ENCODE measurements around the gene NDUFB11. TPM values are rescaled to one million over a fixed set of nuclear protein-coding genes. Genes with fewer than 3 reads are reported as not detected.
"Not testable (repeated sequence)": the region's sequence is repeated elsewhere in the genome, so short reads cannot be mapped to it uniquely, and the experiment has no call there.

NDUFB11 gene
- total and polyA plus RNA-seq, 8 donors = 33.7 to 51.4 (median 45.8) TPM

GRCh38 chrX:47133493-47133892 lies 11.0 kb downstream of the NDUFB11 start:
- intact Hi-C loops (cut with DNase I) = no loop called here
- 58 to 74% methylated on average over 4 of the region's 5 CpGs for WGBS, 2 donors
- H3K27ac ChIP-seq = no peak overlapping the region
- H3K9me3 ChIP-seq = no peaks in the 10 kb centered on the region
- FAIRE-seq (no peak), ATAC-seq (no peak), DNase-seq (no peak)
- H3K27me3 ChIP-seq = peaks cover 0 to 10% (median 0%) of the 10 kb centered on the region in 4 donors
- no peaks in the 10 kb centered on the region for H3K36me3 ChIP-seq
- no peak overlapping the region for H3K4me3 ChIP-seq
- no peak for TF ChIP-seq CTCF (IDR thresholded peaks at IDR 0.05)
- H3K4me1 ChIP-seq = no peaks in the 10 kb centered on the region

- Histone ChIP-seq H3K27me3 (peaks cover 0 to 11% (median 0%) of the 10 kb centered on the region in 4 donors), H3K27ac (peak overlapping the region in 1 of 4 donors; percentile 73), H3K4me3 (peak overlapping the region in 3 of 4 donors; percentile 9 to 50 (median 34)), H3K4me1 (no peaks in the 10 kb centered on the region), H3K9me3 (no peaks in the 10 kb centered on the region), H3K36me3 (no peaks in the 10 kb centered on the region)
- 12 to 34% methylated on average over 11 of the region's 11 CpGs for WGBS, 2 donors
- FAIRE-seq = no peak
- TF ChIP-seq CTCF (IDR thresholded peaks at IDR 0.05) = no peak
- no peak for DNase-seq
- intact Hi-C loops (cut with DNase I) = no loop called here
- ATAC-seq = no peak
Measured at GRCh38 chrX:47129899-47130358, 14.6 kb downstream of the NDUFB11 start.

GRCh38 chrX:47129157-47129898 lies 15.2 kb downstream of the NDUFB11 start:
- peak overlapping the region; percentile 9 to 50 (median 31) for H3K4me3 ChIP-seq
- no peaks in the 10 kb centered on the region for H3K36me3 ChIP-seq
- peak; percentile 97 to 99 (median 98) for ATAC-seq
- no peak for TF ChIP-seq CTCF (IDR thresholded peaks at IDR 0.05)
- peak; percentile 91 for FAIRE-seq
- H3K9me3 ChIP-seq = no peaks in the 10 kb centered on the region
- whole genome bisulfite sequencing, 2 donors = 0 to 30% methylated on average over 31 of the region's 31 CpGs
- peak; percentile 84 to 95 (median 89) for DNase-seq
- H3K4me1 ChIP-seq = no peaks in the 10 kb centered on the region
- intact Hi-C loops (cut with DNase I) = no loop called here
- peaks cover 0 to 11% (median 0%) of the 10 kb centered on the region in 4 donors for H3K27me3 ChIP-seq
- peak overlapping the region in 3 of 4 donors; percentile 4 to 73 (median 72) for H3K27ac ChIP-seq

- H3K36me3 ChIP-seq; DNase-seq; H3K9me3 ChIP-seq; H3K4me1 ChIP-seq; H3K4me3 ChIP-seq; intact Hi-C loops (cut with DNase I); H3K27ac ChIP-seq; ATAC-seq; FAIRE-seq: not testable (repeated sequence)
- H3K27me3 ChIP-seq = peaks cover 0 to 16% (median 1%) of the 10 kb centered on the region in 4 donors
- 80 to 85% methylated on average over 3 of the region's 3 CpGs for WGBS, 2 donors
Measured at GRCh38 chrX:47124466-47124865, 20.0 kb downstream of the NDUFB11 start.

GRCh38 chrX:47116551-47117110 lies 27.9 kb downstream of the NDUFB11 start:
- FAIRE-seq; H3K27ac ChIP-seq; H3K4me3 ChIP-seq; H3K4me1 ChIP-seq; H3K27me3 ChIP-seq; H3K9me3 ChIP-seq; intact Hi-C loops (cut with DNase I); H3K36me3 ChIP-seq; DNase-seq; ATAC-seq: not testable (repeated sequence)
- 87 to 94% methylated on average over 7 of the region's 7 CpGs for WGBS, 2 donors
